Measurements from ENCODE around the gene MAPK6. TPM values are rescaled to one million over a fixed set of nuclear protein-coding genes. Genes with fewer than 3 reads are reported as not detected.
A peak's percentile ranks its signal among the peaks of the same experiment; 100 is the strongest.

The MAPK6 gene
- total and polyA plus RNA-seq, 2 donors (not counting 1 experiment from before 2014, with no cell fraction given): 3.2 to 17.9 TPM

GRCh38 chr15:51973775-51974174 is 45.2 kb upstream of the MAPK6 start:
- H4K20me1 ChIP-seq (ENCODE audit: control insufficient read depth, insufficient read depth, low read length, poor library complexity, severe bottlenecking): no peaks in the 10 kb centered on the region
- H3K4me1 ChIP-seq (ENCODE audit: control insufficient read depth in 2 of 2, insufficient read depth in 2 of 2, low read length in 2 of 2): peaks cover 7 to 14% of the 10 kb centered on the region in 2 donors
- peaks cover 0 to 3% (median 0%) of the 10 kb centered on the region in 3 donors for H3K9me3 ChIP-seq (ENCODE audit: control extremely low read depth in 1 of 3, control insufficient read depth in 2 of 3, insufficient read depth in 1 of 3, low read length in 2 of 3)
- H3K4me1 Mint-ChIP-seq: peaks cover 22% of the 10 kb centered on the region
- ATAC-seq (ENCODE audit: low read depth) (no peak), DNase-seq (no peak)
- no peak overlapping the region for H2AFZ ChIP-seq (ENCODE audit: insufficient read depth, low read depth, low read length, poor library complexity, severe bottlenecking)
- no peak overlapping the region for H3K27ac Mint-ChIP-seq
- no peaks in the 10 kb centered on the region for H3K36me3 ChIP-seq (replicated peaks in 1 of 2; ENCODE audit: control extremely low read depth in 1 of 2, control insufficient read depth in 1 of 2, extremely low read depth in 1 of 2, insufficient read depth in 2 of 2, low read length in 1 of 2)
- no peak overlapping the region for H3K9ac ChIP-seq (ENCODE audit: low read length)
- H3K27me3 Mint-ChIP-seq: no peaks in the 10 kb centered on the region
- TF ChIP-seq CTCF (IDR thresholded peaks at IDR 0.05) (no peak), EZH2 (IDR thresholded peaks at IDR 0.05; ENCODE audit: borderline replicate concordance, insufficient read depth, low read depth, low read length, poor library complexity, severe bottlenecking) (no peak)
- POLR2A ChIA-PET: no interaction called here
- WGBS (ENCODE audit: insufficient coverage): 100% methylated on average over 2 of the region's 4 CpGs
- CTCF ChIA-PET: no interaction called here
- no peaks in the 10 kb centered on the region for H3K9me3 Mint-ChIP-seq (ENCODE audit: insufficient read depth)
- intact Hi-C loops (cut with micrococcal nuclease): no loop called here
- no peaks in the 10 kb centered on the region for H3K27me3 ChIP-seq (replicated peaks in 1 of 4; ENCODE audit: control extremely low read depth in 1 of 4, control insufficient read depth in 3 of 4, insufficient read depth in 4 of 4, low read length in 3 of 4)
- H3K79me2 ChIP-seq (ENCODE audit: control insufficient read depth, insufficient read depth, low read length): peaks cover 22% of the 10 kb centered on the region
- H3K27ac ChIP-seq (ENCODE audit: low read length in 2 of 2): no peak overlapping the region
- no peak overlapping the region for H3K4me3 Mint-ChIP-seq
- H3K4me3 ChIP-seq (ENCODE audit: control extremely low read depth in 1 of 5, extremely low read depth in 1 of 5, insufficient read depth in 1 of 5, low read depth in 2 of 5, low read length in 4 of 5): no peak overlapping the region
- H3K4me2 ChIP-seq (replicated peaks; ENCODE audit: low read depth, low read length, poor library complexity, severe bottlenecking): no peak overlapping the region

GRCh38 chr15:51982013-51982769 is 36.8 kb upstream of the MAPK6 start:
- ChIA-PET POLR2A (interaction anchor here (0.8 kb wide), 1 partner anchor 10 kb away, joined by 6 read pairs; no protein-coding TSS in a partner anchor), CTCF (interaction anchor here (0.7 to 3.4 kb wide), 2 partner anchors 97 to 359 kb away, joined by 4 to 25 read pairs; no protein-coding TSS in a partner anchor)
- no peak for TF ChIP-seq EZH2 (IDR thresholded peaks at IDR 0.05; ENCODE audit: borderline replicate concordance, insufficient read depth, low read depth, low read length, poor library complexity, severe bottlenecking)
- TF ChIP-seq CTCF (IDR thresholded peaks at IDR 0.05): peak; percentile 76
- H3K4me3 ChIP-seq (ENCODE audit: control extremely low read depth in 1 of 5, extremely low read depth in 1 of 5, insufficient read depth in 1 of 5, low read depth in 2 of 5, low read length in 4 of 5): no peak overlapping the region
- no peaks in the 10 kb centered on the region for H3K79me2 ChIP-seq (ENCODE audit: control insufficient read depth, insufficient read depth, low read length)
- peak overlapping the region; percentile 5 for H3K9ac ChIP-seq (ENCODE audit: low read length)
- Mint-ChIP-seq H3K4me1 (peaks cover 9% of the 10 kb centered on the region), H3K9me3 (ENCODE audit: insufficient read depth) (no peaks in the 10 kb centered on the region), H3K27me3 (no peaks in the 10 kb centered on the region), H3K4me3 (peak overlapping the region; percentile 17), H3K27ac (no peak overlapping the region)
- H3K27ac ChIP-seq (ENCODE audit: low read length in 2 of 2): no peak overlapping the region
- no peaks in the 10 kb centered on the region for H3K36me3 ChIP-seq (replicated peaks in 1 of 2; ENCODE audit: control extremely low read depth in 1 of 2, control insufficient read depth in 1 of 2, extremely low read depth in 1 of 2, insufficient read depth in 2 of 2, low read length in 1 of 2)
- intact Hi-C loops (cut with micrococcal nuclease): loop anchor here (1.0 to 5.0 kb wide), 4 partner anchors 64 to 245 kb away; no protein-coding TSS in a partner anchor
- no peaks in the 10 kb centered on the region for H4K20me1 ChIP-seq (ENCODE audit: control insufficient read depth, insufficient read depth, low read length, poor library complexity, severe bottlenecking)
- peaks cover 6 to 8% of the 10 kb centered on the region in 2 donors for H3K4me1 ChIP-seq (ENCODE audit: control insufficient read depth in 2 of 2, insufficient read depth in 2 of 2, low read length in 2 of 2)
- peak overlapping the region; percentile 47 for H3K4me2 ChIP-seq (replicated peaks; ENCODE audit: low read depth, low read length, poor library complexity, severe bottlenecking)
- ATAC-seq (ENCODE audit: low read depth) (peak; percentile 87), DNase-seq (peak; percentile 72)
- peak overlapping the region; percentile 64 for H2AFZ ChIP-seq (ENCODE audit: insufficient read depth, low read depth, low read length, poor library complexity, severe bottlenecking)
- 0% methylated on average over 6 of the region's 7 CpGs for WGBS (ENCODE audit: insufficient coverage)
- H3K27me3 ChIP-seq (replicated peaks in 1 of 4; ENCODE audit: control extremely low read depth in 1 of 4, control insufficient read depth in 3 of 4, insufficient read depth in 4 of 4, low read length in 3 of 4): no peaks in the 10 kb centered on the region
- H3K9me3 ChIP-seq (ENCODE audit: control extremely low read depth in 1 of 3, control insufficient read depth in 2 of 3, insufficient read depth in 1 of 3, low read length in 2 of 3): no peaks in the 10 kb centered on the region
